Urothelium cell line (cell line): ENCODE data around the gene EXOC6.
A peak's percentile ranks its signal among the peaks of the same experiment; 100 is the strongest.

ENCODE experiments used
- DNase-seq: peaks from one replicate; pipeline ENCODE4 v3.0.0; 2011; ENCODE audit warnings: low spot score, mixed read lengths
- FAIRE-seq: peaks from 2 replicates; lab custom pipeline; 2011; peaks lifted over from hg19 to GRCh38; lab: Jason Lieb, UNC

Gene EXOC6

GRCh38 chr10:92999191-92999590, 150.9 kb downstream of the EXOC6 start:
- FAIRE-seq: no peak

DNA sequence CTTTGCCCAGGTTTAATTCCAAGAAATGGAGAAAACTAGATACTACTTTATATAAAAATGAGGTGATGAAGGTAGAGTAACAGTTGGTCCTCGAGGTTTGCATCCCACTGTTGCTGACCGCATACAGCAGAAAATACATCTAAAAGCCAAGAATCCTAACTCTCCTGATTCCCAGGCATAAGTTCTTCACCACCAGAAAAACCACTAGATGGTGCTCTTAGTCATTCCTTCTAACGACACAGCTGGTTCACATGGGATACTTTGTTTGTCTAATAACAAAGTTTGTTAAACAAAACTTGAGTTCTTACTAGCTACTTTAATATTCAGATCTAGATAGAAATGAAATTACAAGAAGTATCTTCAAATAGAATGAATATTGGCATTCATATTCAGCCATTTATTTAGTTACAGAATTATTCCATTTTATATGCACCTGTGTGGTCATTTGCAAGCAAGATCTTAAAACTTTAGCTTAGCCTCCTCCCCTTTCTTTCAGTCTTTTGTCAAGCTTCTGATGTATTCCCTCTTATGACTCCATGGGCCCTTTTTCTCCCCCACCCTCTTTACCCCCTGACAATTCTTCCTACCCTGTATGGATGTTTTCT, 158.2 kb downstream of the EXOC6 start:
- DNase-seq (peak; percentile 38), FAIRE-seq (no peak)

More at GRCh38 chr10:92999191-92999590, 150.9 kb downstream of the EXOC6 start:
- no peak for DNase-seq

DNA sequence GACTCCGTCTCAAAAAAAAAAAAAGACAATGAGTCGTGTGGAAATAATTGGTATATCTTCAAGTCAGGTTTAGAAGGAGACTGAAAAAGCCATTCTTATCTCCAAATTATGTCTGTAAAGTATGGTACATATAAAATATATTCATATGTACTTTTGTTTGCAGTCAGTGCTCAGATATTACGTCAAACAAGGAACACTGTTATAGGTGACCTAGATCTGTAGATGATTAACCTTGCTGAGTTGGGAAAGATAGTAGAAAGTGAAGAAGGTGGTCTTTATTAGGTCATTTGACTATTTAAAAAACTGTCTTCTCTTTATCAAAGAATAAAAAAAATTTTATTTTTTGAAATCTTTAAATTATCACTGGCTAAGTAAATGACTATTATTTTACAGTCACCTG, 167.4 kb downstream of the EXOC6 start:
- FAIRE-seq (no peak), DNase-seq (no peak)

DNA sequence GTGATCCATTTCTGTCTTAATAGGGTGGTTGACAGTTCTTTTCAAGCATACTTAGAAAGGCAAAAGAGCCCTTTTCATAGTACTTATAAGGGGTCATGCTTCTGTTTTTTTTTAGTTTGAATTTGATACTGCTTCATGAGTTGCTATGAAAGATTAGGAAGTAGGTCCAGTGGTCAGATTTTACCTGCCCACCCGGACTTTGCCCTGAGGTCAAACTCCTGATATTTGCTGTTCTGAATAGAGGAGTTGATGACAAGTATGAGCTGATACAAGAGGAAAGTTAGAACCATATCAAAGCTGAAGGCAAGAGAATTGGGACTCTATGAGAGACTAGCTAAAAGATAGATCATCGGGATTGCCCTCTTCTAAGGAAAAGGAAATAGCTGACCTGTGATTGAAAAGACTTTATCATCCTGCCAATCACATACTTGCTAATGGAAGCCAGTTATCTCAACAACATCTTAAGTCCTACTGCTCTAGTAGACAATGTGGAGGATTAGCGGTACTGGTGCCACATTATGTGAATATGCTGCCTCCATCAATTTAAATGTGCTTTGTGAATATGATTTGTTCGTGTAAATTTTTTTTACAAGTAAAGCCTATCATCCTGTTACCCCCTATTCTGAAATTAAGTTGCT, 174.8 kb downstream of the EXOC6 start:
- DNase-seq: no peak
- no peak for FAIRE-seq

DNA sequence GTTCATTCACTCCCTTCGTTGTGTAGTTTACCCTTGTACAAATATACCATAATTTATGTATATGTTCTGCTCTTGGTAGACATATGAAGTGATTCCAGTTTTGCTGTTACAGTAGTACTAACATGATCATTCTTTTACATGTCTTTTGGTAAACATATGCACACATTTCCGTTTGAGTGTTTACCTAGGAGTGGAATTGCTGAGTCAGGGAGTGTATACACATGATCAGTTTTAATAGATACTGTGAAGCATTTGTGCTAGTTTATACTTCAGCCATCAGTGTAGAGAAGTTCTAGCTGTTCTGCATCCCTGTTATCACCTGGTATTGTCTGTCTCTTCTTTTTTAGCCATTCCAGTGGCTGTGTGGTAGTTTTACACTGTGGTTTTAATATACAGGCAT, 177.8 kb downstream of the EXOC6 start:
- FAIRE-seq: no peak

GRCh38 chr10:93027508-93027907, 179.2 kb downstream of the EXOC6 start:
- no peak for FAIRE-seq
- no peak for DNase-seq

More for the DNA sequence above, 177.8 kb downstream of the EXOC6 start:
- no peak for DNase-seq

DNA sequence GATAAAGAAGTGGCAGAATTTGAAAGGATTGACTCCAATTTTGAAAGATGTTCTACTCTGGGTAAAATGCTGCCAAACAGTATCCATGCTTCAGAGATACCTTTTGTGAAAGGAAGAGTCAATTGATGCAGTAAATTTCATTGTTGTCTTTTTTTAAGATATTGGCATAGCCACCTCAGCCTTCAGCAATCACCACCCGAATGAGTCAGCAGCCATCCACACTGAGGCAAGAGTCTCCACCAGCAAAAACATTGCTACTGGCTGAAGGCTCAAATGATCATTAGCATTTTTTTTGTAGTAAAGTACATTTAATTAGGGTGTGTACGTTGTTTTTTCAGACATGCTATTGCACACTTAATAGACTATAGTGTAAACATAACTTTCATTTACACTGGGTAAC, 180.6 kb downstream of the EXOC6 start:
- DNase-seq (peak; percentile 29), FAIRE-seq (no peak)

- DNase-seq (peak; percentile 54), FAIRE-seq (no peak)
Observed at GRCh38 chr10:93030409-93030808, 182.1 kb downstream of the EXOC6 start.

- DNase-seq: no peak
- FAIRE-seq: no peak
Observed at GRCh38 chr10:93032105-93032808, 183.9 kb downstream of the EXOC6 start.

GRCh38 chr10:93032809-93033137, 184.5 kb downstream of the EXOC6 start:
- no peak for DNase-seq
- FAIRE-seq: no peak

DNA sequence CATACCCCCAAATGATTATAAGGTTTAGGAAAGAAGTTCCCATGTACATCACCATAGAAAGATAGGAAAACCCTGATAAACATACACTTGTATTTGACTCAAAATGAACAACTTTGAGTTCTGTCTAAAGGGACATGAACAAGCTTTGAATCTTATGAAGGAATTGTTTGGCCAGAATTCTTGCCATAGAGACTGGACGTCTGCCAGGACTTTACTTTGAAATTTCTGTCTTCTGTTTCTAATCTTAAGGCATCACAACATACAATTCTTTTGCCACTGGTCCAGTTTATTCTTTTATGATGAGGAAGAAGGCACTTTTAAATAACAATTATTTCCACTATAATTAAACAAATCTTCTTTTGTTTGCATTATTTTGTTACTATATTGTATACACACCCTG, 186.1 kb downstream of the EXOC6 start:
- no peak for DNase-seq
- no peak for FAIRE-seq

DNA sequence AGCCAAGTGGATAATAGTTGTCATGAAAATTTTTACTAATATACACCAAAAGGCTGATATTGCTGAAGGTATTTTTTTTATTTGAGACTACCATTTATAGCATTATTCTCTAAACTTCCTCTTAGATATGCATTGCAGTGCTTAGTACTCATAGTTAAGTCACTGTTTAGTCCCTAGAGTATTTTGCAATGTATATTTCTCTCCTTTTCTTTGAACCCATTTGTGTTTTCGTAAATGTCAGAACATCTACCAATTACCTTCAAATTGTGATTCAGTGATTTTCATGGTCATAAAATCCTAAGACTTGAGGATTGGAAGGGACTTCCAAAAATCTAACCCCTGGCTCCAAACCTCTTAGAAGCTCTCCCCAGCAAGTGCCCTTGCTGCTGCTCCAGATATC, 190.8 kb downstream of the EXOC6 start:
- FAIRE-seq (no peak), DNase-seq (no peak)

- no peak for DNase-seq
Observed at GRCh38 chr10:93039721-93040120, 191.4 kb downstream of the EXOC6 start.

DNA sequence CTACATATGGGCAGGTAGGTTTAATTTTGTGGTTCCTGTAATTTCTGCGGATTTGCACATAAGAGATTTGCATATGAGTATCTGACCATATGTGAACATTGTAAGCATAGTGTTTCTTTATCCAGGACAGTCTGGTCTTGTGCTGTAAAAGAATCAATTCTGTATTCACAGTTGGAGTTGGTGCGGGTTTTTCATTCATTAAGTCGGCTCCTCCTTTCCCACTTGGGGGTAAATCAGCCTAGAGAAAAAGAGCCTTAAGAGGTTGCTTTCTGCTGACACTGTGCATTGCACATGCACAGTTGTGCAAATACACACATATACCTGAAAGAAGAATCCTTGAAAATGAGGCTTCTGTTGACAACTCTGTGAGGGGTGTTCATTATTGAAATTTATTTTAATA, 206.2 kb downstream of the EXOC6 start:
- FAIRE-seq (no peak), DNase-seq (no peak)

More at GRCh38 chr10:93039721-93040120, 191.4 kb downstream of the EXOC6 start:
- FAIRE-seq: no peak

GRCh38 chr10:93058139-93058538, 209.8 kb downstream of the EXOC6 start:
- DNase-seq (no peak), FAIRE-seq (no peak)

DNA sequence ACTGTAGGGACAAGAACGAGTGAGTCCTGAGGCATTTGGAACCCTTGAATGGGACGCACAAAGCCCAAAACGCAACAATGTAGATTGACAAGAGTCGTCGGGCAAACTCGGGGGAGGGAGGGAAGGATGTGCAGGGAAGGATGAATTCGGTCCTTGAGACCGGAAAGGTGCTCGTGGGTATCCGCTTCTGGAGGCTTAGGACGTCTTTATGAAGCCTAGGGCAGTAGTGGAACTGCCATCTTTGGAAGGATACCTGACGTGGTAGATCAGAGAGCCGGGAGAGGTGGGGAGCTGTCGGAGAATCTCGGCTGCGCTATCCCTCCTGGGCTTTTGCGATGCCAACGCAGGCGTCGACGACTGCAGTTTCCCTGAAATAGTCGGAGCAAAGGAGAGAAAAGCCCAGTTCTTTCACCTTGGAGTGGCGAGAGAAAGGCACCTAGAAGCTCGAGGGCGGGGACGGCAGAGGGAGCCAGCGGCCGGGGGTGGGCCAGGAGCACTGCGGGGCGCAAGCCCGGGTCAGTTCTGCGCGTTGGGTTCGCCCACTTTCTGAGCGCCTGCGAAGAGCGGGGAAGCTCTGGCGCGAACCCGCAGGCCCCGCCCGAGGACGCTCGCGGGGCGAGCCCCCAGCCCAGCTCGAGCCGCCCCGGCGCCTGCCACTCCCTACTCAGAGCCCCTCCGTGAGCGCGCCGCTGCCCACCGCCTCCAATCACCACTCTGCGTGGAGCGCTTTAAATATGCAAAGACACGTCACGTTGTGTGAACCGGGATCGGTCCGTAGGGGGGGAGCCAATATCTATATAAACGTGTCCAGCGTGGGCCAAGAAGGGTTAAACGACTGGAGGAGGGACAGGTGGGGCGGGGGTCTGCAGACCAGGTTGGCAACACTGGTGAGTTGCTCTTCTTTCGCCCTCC, 211.9 kb downstream of the EXOC6 start, which contains the start of gene CYP26C1:
Gene CYP26C1 (plus strand): TSS at position 824 of the 912 bp plus-strand sequence. CDS start 466 bp downstream, outside the sequence.
- FAIRE-seq: no peak
- DNase-seq: no peak

- DNase-seq (no peak), FAIRE-seq (no peak)
Observed at GRCh38 chr10:93060887-93061593, 212.7 kb downstream of the EXOC6 start.

DNA sequence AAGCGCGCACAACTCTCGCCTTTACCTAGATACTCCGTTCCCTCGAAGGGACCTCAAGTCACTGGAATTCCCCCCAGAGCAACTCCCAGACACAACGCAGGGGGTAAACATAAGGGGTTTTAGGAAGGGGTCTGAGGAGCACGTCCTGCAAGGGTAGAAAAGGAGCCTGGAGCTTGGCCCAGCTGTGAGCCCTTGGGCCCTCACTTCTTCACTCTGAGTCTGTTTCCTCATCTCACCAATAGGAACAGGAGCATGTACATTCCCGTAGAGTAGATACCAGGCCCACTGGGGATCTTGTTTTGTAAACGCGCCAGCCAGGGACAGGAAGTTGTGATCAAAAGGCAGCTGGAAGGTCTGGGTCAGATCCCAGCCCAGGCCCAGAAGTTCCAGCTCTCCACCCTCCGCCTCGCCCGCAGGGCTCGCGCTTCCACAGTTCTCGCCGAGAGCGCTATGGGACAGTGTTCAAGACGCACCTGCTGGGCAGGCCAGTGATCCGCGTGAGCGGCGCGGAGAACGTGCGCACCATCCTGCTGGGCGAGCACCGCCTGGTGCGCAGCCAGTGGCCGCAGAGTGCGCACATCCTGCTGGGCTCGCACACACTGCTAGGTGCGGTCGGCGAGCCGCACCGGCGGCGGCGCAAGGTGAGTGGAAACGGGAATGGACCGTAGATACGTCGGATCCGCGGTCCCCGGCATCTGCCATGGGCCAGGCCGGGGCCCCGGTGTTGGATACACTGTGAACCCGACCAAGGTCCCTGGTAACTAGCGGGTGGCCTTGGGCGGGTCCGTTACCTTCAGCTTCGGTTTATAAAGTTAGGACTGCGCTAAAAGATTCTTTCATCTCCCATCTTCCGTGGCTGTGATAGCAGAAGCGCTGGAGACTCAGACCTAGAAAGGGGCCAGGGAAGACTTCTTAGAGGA, 213.5 kb downstream of the EXOC6 start:
- no peak for FAIRE-seq
- no peak for DNase-seq

GRCh38 chr10:93062514-93063143, 214.3 kb downstream of the EXOC6 start:
- DNase-seq (no peak), FAIRE-seq (no peak)
